Measurements from ENCODE around the gene SLC35B4. TPM values are rescaled to one million over a fixed set of nuclear protein-coding genes. Genes with fewer than 3 reads are reported as not detected.
A peak's percentile ranks its signal among the peaks of the same experiment; 100 is the strongest.

The SLC35B4 gene, protein sequence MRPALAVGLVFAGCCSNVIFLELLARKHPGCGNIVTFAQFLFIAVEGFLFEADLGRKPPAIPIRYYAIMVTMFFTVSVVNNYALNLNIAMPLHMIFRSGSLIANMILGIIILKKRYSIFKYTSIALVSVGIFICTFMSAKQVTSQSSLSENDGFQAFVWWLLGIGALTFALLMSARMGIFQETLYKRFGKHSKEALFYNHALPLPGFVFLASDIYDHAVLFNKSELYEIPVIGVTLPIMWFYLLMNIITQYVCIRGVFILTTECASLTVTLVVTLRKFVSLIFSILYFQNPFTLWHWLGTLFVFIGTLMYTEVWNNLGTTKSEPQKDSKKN
- total RNA-seq, result 14.8 and 18.3 TPM in 2 replicates

DNA sequence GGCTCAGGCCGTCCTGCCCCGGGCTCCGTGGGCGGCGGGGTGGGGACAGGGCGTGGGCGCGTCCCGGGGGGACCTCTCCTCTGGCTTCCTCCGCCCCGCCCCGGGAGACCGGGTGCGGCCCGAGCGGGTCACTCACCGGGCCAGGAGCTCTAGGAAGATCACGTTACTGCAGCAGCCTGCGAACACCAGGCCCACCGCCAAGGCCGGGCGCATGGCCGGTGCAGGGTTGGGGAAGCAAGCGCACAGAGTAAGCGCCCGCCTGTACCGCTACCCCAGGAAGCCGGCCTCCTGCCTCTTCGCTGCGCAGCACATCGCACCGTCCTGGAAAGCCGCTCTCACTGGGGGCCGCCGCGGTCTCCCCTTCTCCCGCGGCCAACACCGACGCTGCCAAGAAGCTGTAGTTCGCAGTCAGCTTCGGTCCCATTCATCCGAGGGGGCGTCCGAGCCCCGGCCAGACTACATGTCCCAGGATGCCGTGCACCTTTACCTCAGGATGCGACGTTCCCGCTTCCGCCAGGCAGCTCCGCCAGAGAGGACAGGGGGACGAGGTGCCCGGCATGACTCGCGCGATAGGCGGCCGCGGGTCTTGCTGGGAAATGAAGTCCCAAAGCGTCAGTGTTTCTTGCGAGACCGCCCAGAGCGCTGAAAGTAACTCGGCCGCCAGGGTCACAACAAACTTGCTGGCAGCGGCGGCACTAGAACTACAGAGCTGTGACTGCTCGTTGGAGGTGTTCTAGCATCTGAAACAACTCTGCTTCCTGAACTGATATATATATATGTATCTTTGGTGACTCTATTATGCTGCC, at the start of gene SLC35B4:
TSS of gene SLC35B4 (minus strand) at position 392 of the 806 bp plus-strand sequence. CDS start at position 213, 179 bp downstream.
- peak; percentile 18 for TF ChIP-seq CTCF (IDR thresholded peaks at IDR 0.05; ENCODE audit: extremely low read depth, low read depth, low read length)
- peaks cover 34% of the 10 kb centered on the region for H3K79me2 ChIP-seq (ENCODE audit: insufficient read depth, low read length)
- peak within 1 kb of the TSS; percentile 95 for H3K4me2 ChIP-seq (ENCODE audit: insufficient read depth, low read length)
- H2AFZ ChIP-seq (ENCODE audit: low read length), result peak within 1 kb of the TSS; percentile 95
- peak within 1 kb of the TSS; percentile 93 for H3K4me3 ChIP-seq (ENCODE audit: insufficient read depth, low read length)
- peaks cover 10% of the 10 kb centered on the region for H3K4me1 ChIP-seq (ENCODE audit: insufficient read depth, low read length)
- peak within 1 kb of the TSS; percentile 72 for H3K27ac ChIP-seq (ENCODE audit: low read depth, low read length)
- DNase-seq (ENCODE audit: insufficient read length, low spot score, missing footprints), result peak; percentile 97
- H3K27me3 ChIP-seq (ENCODE audit: insufficient read depth, low read length), result no peaks in the 10 kb centered on the region
- H3K9me3 ChIP-seq (ENCODE audit: low read depth, low read length), result no peaks in the 10 kb centered on the region
- no peaks in the 10 kb centered on the region for H4K20me1 ChIP-seq (ENCODE audit: insufficient read depth, low read length)
- no peaks in the 10 kb centered on the region for H3K36me3 ChIP-seq (ENCODE audit: insufficient read depth, low read length)

GRCh38 chr7:134366481-134366880, 49.8 kb upstream of the SLC35B4 start:
- H3K27me3 ChIP-seq (ENCODE audit: insufficient read depth, low read length), result no peaks in the 10 kb centered on the region
- peak overlapping the region; percentile 77 for H3K27ac ChIP-seq (ENCODE audit: low read depth, low read length)

DNA sequence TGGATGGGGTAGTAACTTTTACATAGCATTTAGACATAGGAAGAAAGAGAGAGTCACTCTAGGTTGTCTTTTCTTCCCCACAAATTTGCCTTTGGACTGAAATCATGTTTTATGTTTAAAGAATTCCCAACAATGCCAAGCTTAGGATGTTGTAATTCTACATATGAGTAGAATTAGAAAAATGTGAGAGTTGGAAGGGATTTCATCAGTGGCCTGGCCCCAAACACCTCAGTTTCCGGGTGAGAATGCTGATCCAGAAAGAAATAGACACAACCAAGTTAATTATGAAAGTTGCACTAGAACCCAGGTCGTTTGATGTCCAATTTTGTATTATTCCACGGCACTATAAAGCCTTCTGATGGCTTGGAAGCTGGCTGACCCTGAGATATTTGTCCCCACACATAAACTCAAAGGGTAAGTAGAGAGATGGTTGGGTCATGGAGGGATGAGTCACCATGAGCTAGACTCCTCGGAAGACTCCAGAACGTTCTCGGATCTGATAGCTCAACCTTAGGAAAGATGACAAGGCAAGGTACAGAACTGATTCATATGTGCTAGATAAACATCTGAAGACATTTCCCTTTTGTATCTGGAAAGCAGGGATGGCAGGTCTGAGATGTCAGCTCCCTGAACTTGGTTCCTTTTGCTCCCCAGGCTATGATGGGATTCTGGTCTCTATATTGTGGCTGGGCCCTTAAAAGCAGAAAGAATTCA, 48.8 kb upstream of the SLC35B4 start:
- Histone ChIP-seq H3K4me3 (ENCODE audit: insufficient read depth, low read length) (no peak overlapping the region), H3K79me2 (ENCODE audit: insufficient read depth, low read length) (no peaks in the 10 kb centered on the region), H3K27ac (ENCODE audit: low read depth, low read length) (peak overlapping the region; percentile 77), H3K4me1 (ENCODE audit: insufficient read depth, low read length) (peaks cover 53% of the 10 kb centered on the region), H3K36me3 (ENCODE audit: insufficient read depth, low read length) (no peaks in the 10 kb centered on the region), H3K9me3 (ENCODE audit: low read depth, low read length) (no peaks in the 10 kb centered on the region), H3K27me3 (ENCODE audit: insufficient read depth, low read length) (no peaks in the 10 kb centered on the region), H3K4me2 (ENCODE audit: insufficient read depth, low read length) (peak overlapping the region; percentile 49), H4K20me1 (ENCODE audit: insufficient read depth, low read length) (no peaks in the 10 kb centered on the region), H2AFZ (ENCODE audit: low read length) (peak overlapping the region; percentile 13)
- no peak for TF ChIP-seq CTCF (IDR thresholded peaks at IDR 0.05; ENCODE audit: extremely low read depth, low read depth, low read length)
- peak; percentile 62 for DNase-seq (ENCODE audit: insufficient read length, low spot score, missing footprints)

More at GRCh38 chr7:134366481-134366880, 49.8 kb upstream of the SLC35B4 start:
- H3K4me2 ChIP-seq (ENCODE audit: insufficient read depth, low read length), result no peak overlapping the region
- no peaks in the 10 kb centered on the region for H3K36me3 ChIP-seq (ENCODE audit: insufficient read depth, low read length)
- no peak for DNase-seq (ENCODE audit: insufficient read length, low spot score, missing footprints)
- no peaks in the 10 kb centered on the region for H3K9me3 ChIP-seq (ENCODE audit: low read depth, low read length)
- no peak overlapping the region for H2AFZ ChIP-seq (ENCODE audit: low read length)
- H3K4me3 ChIP-seq (ENCODE audit: insufficient read depth, low read length), result no peak overlapping the region
- peaks cover 53% of the 10 kb centered on the region for H3K4me1 ChIP-seq (ENCODE audit: insufficient read depth, low read length)
- H3K79me2 ChIP-seq (ENCODE audit: insufficient read depth, low read length), result no peaks in the 10 kb centered on the region
- no peak for TF ChIP-seq CTCF (IDR thresholded peaks at IDR 0.05; ENCODE audit: extremely low read depth, low read depth, low read length)
- H4K20me1 ChIP-seq (ENCODE audit: insufficient read depth, low read length), result no peaks in the 10 kb centered on the region
